ENCODE data around the gene PNPLA3. TPM values are rescaled to one million over a fixed set of nuclear protein-coding genes. Genes with fewer than 3 reads are reported as not detected.

PNPLA3 gene
- total and polyA plus RNA-seq, 9 of the 15 experiments (the other 6 are each of a cell fraction or from before 2014, with no cell fraction given): 0.20 to 0.48 (median 0.38) TPM; not detected in 6

DNA sequence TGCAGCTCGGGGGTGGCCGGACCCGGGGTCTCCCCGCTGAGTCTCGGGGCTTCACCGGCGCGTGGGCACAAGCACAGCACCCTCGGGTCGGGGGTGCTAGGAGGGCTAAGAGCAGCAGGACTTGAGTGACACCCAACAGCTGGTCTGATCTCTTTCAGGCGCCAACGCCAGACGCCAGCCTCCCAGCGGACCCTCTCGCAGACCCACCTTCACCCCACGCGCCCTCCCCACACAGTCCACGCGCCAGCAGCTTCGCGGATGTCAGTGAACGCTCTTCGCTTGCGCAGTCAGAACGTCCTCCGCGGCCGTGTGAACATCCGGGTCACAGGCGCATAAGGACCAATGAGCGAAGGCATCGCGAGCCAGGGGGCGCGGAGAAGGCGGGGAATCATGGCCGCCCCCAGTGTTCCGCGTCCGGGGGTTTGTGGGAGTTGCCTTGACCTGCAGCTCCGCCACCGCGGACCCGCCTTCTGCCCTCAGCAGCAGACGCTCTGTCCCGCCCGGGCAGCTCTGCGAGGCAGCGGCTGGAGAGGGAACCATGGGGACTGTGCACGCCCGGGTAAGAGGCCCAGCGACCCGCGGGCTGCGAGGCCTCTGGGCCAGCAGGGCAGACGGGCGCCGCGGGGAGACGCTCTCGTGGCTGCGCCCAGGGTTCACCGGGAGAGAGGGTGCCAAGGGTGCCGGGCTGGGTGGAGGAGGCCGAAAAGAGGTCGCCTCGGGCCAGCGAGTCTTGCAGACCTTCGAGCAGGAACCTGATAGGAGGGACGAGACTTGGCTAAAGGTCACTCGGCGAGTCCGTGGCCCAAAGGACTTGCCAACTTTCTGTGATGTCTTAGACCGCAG lies 31.7 kb downstream of the PNPLA3 start, which contains the start of gene SAMM50 (continued):
- TF ChIP-seq FOS (IDR thresholded peaks at IDR 0.05; ENCODE audit: extremely low read depth, insufficient read length) (peak; percentile 3), ZC3H4 (CRISPR knock-in tag; IDR thresholded peaks at IDR 0.05; ENCODE audit: borderline replicate concordance) (no peak), TBP (optimal IDR thresholded peaks at IDR 0.05; ENCODE audit: low read depth, low read length) (peak; percentile 64), FIP1L1 (IDR thresholded peaks at IDR 0.05; ENCODE audit: low read depth, low read length, poor library complexity, severe bottlenecking) (no peak), FOXP1 (CRISPR knock-in tag; IDR thresholded peaks at IDR 0.05) (no peak), ZNF239 (CRISPR knock-in tag; IDR thresholded peaks at IDR 0.05) (no peak), KAT2B (IDR thresholded peaks at IDR 0.05; ENCODE audit: low read depth, low read length) (no peak), DPF2 (IDR thresholded peaks at IDR 0.05) (no peak), DACH1 (IDR thresholded peaks at IDR 0.05; ENCODE audit: partially characterized antibody) (no peak), SIN3A (IDR thresholded peaks at IDR 0.05; ENCODE audit: borderline replicate concordance in 2 of 2, control insufficient read depth in 1 of 2, low read depth in 2 of 2, low read length in 2 of 2) (no peak; a peak in 1 of 4 replicates), KLF1 (tag; IDR thresholded peaks at IDR 0.05) (no peak), SAP30 (IDR thresholded peaks at IDR 0.05; ENCODE audit: borderline replicate concordance, insufficient read depth, low read depth, low read length, poor library complexity, severe bottlenecking) (peak; percentile 65), MAFG (tag; conservative IDR thresholded peaks at IDR 0.05) (no peak), XRCC3 (IDR thresholded peaks at IDR 0.05) (no peak), C11orf30 (IDR thresholded peaks at IDR 0.05; ENCODE audit: low read depth) (peak; percentile 96)
- TF ChIP-seq, protein P1, sequence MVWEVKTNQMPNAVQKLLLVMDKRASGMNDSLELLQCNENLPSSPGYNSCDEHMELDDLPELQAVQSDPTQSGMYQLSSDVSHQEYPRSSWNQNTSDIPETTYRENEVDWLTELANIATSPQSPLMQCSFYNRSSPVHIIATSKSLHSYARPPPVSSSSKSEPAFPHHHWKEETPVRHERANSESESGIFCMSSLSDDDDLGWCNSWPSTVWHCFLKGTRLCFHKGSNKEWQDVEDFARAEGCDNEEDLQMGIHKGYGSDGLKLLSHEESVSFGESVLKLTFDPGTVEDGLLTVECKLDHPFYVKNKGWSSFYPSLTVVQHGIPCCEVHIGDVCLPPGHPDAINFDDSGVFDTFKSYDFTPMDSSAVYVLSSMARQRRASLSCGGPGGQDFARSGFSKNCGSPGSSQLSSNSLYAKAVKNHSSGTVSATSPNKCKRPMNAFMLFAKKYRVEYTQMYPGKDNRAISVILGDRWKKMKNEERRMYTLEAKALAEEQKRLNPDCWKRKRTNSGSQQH (CRISPR knock-in tag; IDR thresholded peaks at IDR 0.05): no peak
- TF ChIP-seq, protein P2, sequence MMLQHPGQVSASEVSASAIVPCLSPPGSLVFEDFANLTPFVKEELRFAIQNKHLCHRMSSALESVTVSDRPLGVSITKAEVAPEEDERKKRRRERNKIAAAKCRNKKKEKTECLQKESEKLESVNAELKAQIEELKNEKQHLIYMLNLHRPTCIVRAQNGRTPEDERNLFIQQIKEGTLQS (IDR thresholded peaks at IDR 0.05): no peak
- TF ChIP-seq, protein P2 (CRISPR knock-in tag; conservative IDR thresholded peaks at IDR 0.05): no peak
- TF ChIP-seq, protein P3, sequence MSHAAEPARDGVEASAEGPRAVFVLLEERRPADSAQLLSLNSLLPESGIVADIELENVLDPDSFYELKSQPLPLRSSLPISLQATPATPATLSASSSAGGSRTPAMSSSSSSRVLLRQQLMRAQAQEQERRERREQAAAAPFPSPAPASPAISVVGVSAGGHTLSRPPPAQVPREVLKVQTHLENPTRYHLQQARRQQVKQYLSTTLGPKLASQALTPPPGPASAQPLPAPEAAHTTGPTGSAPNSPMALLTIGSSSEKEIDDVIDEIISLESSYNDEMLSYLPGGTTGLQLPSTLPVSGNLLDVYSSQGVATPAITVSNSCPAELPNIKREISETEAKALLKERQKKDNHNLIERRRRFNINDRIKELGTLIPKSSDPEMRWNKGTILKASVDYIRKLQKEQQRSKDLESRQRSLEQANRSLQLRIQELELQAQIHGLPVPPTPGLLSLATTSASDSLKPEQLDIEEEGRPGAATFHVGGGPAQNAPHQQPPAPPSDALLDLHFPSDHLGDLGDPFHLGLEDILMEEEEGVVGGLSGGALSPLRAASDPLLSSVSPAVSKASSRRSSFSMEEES (CRISPR knock-in tag; IDR thresholded peaks at IDR 0.05): no peak
- TF ChIP-seq, protein P4, sequence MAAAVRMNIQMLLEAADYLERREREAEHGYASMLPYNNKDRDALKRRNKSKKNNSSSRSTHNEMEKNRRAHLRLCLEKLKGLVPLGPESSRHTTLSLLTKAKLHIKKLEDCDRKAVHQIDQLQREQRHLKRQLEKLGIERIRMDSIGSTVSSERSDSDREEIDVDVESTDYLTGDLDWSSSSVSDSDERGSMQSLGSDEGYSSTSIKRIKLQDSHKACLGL (CRISPR knock-in tag; IDR thresholded peaks at IDR 0.05; ENCODE audit: borderline replicate concordance, poor library complexity, severe bottlenecking): no peak
- TF ChIP-seq, protein P5, sequence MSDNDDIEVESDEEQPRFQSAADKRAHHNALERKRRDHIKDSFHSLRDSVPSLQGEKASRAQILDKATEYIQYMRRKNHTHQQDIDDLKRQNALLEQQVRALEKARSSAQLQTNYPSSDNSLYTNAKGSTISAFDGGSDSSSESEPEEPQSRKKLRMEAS (CRISPR knock-in tag; IDR thresholded peaks at IDR 0.05): peak; percentile 53
- TF ChIP-seq, protein P6, sequence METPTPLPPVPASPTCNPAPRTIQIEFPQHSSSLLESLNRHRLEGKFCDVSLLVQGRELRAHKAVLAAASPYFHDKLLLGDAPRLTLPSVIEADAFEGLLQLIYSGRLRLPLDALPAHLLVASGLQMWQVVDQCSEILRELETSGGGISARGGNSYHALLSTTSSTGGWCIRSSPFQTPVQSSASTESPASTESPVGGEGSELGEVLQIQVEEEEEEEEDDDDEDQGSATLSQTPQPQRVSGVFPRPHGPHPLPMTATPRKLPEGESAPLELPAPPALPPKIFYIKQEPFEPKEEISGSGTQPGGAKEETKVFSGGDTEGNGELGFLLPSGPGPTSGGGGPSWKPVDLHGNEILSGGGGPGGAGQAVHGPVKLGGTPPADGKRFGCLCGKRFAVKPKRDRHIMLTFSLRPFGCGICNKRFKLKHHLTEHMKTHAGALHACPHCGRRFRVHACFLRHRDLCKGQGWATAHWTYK (CRISPR knock-in tag; IDR thresholded peaks at IDR 0.05): no peak

Measured in K562 (cell line).